Trophoblast cell (in vitro differentiated cells and primary cell): ENCODE data around the gene TRMU.

Experiments
- DNase-seq, 2 donors: peaks; one replicate each; pipeline ENCODE4 v3.0.0-alpha.2; 2016
- H2AFZ ChIP-seq: 2 replicates; pipeline ENCODE4 v1.6.1; 2013; ENCODE audit warnings: low read length, moderate library complexity, mild to moderate bottlenecking; ENCODE audit not compliant: insufficient read depth, poor library complexity
- H2AK5ac ChIP-seq: 2 replicates; pipeline ENCODE4 v1.6.1; 2013; ENCODE audit warnings: mild to moderate bottlenecking, low read length
- H2BK120ac ChIP-seq: 2 replicates; pipeline ENCODE4 v1.6.1; 2013; ENCODE audit warnings: low read length, mild to moderate bottlenecking, moderate library complexity; ENCODE audit not compliant: insufficient read depth, poor library complexity
- H2BK12ac ChIP-seq: 2 replicates; pipeline ENCODE4 v1.6.1; 2013; ENCODE audit warnings: mild to moderate bottlenecking, low read length, moderate library complexity
- H2BK5ac ChIP-seq: 2 replicates; pipeline ENCODE4 v1.6.1; 2013; ENCODE audit warnings: low read length, low read depth, moderate library complexity, mild to moderate bottlenecking; ENCODE audit not compliant: poor library complexity
- H3K14ac ChIP-seq: 2 replicates; pipeline ENCODE4 v1.6.1; 2013; ENCODE audit warnings: mild to moderate bottlenecking, low read length
- H3K18ac ChIP-seq: 2 replicates; pipeline ENCODE4 v1.6.1; 2013; ENCODE audit warnings: mild to moderate bottlenecking, low read length
- H3K23ac ChIP-seq: 2 replicates; pipeline ENCODE4 v1.6.1; 2013; ENCODE audit warnings: low read length
- H3K27ac ChIP-seq: 2 replicates; pipeline ENCODE4 v1.5.1; 2013; ENCODE audit warnings: low read depth, mild to moderate bottlenecking, inconsistent platforms, low read length, moderate library complexity
- H3K27me3 ChIP-seq: 2 replicates; pipeline ENCODE4 v1.6.1; 2013; ENCODE audit warnings: inconsistent platforms, mild to moderate bottlenecking, low read length, moderate library complexity; ENCODE audit not compliant: insufficient read depth
- H3K36me3 ChIP-seq, 2 experiments: 1 replicate in 1 of 2; 2 replicates in 1 of 2; pipeline ENCODE4 v1.6.1; 2013; ENCODE audit warnings: low read length in 2 of 2, mild to moderate bottlenecking in 2 of 2, moderate library complexity in 1 of 2; ENCODE audit not compliant: insufficient read depth in 2 of 2, control insufficient read depth in 1 of 2
- H3K4ac ChIP-seq: 2 replicates; pipeline ENCODE4 v1.6.1; 2013; ENCODE audit warnings: low read depth, mild to moderate bottlenecking, low read length, moderate library complexity
- H3K4me1 ChIP-seq, 2 experiments: 1 replicate in 1 of 2; 2 replicates in 1 of 2; pipeline ENCODE4 v1.6.1; 2013; ENCODE audit warnings: low read length in 2 of 2, mild to moderate bottlenecking in 2 of 2, moderate library complexity in 1 of 2; ENCODE audit not compliant: insufficient read depth in 2 of 2, control insufficient read depth in 1 of 2
- H3K4me2 ChIP-seq: 2 replicates; pipeline ENCODE4 v1.6.1; 2013; ENCODE audit warnings: inconsistent platforms, mild to moderate bottlenecking, low read length, moderate library complexity
- H3K4me3 ChIP-seq: 2 replicates; pipeline ENCODE4 v1.5.1; 2013; ENCODE audit warnings: mild to moderate bottlenecking, low read depth, low read length, inconsistent platforms
- H3K79me1 ChIP-seq: one replicate; pipeline ENCODE4 v1.6.1; 2013; ENCODE audit warnings: low read length
- H3K79me2 ChIP-seq: 2 replicates; pipeline ENCODE4 v1.6.1; 2013; ENCODE audit warnings: low read length, mild to moderate bottlenecking; ENCODE audit not compliant: control insufficient read depth, insufficient read depth, poor library complexity
- H3K9ac ChIP-seq: 2 replicates; pipeline ENCODE4 v1.6.1; 2013; ENCODE audit warnings: mild to moderate bottlenecking, low read length
- H3K9me3 ChIP-seq: 2 replicates; pipeline ENCODE4 v1.6.1; 2013; ENCODE audit warnings: low read depth, mild to moderate bottlenecking, control low read depth, inconsistent platforms, low read length; ENCODE audit not compliant: insufficient read depth
- H4K12ac ChIP-seq: 2 replicates; pipeline ENCODE4 v1.6.1; 2013; ENCODE audit warnings: low read depth, mild to moderate bottlenecking, low read length, moderate library complexity
- H4K8ac ChIP-seq: 2 replicates; pipeline ENCODE4 v1.6.1; 2013; ENCODE audit warnings: low read depth, mild to moderate bottlenecking, low read length, moderate library complexity
- H4K91ac ChIP-seq: one replicate; pipeline ENCODE4 v1.6.1; 2013; ENCODE audit warnings: low read depth, mild to moderate bottlenecking, low read length, moderate library complexity
- WGBS: extraction: QIAGEN DNeasy Blood & Tissue Kit; methylation state at CpG from one replicate; pipeline ENCODE4 v1.1.7; 2013; ENCODE audit warnings: missing lambda C conversion rate; ENCODE audit not compliant: insufficient read length, insufficient coverage; ENCODE audit errors: extremely low coverage; 5-methylcytosine and 5-hydroxymethylcytosine counted together

Gene TRMU

DNA sequence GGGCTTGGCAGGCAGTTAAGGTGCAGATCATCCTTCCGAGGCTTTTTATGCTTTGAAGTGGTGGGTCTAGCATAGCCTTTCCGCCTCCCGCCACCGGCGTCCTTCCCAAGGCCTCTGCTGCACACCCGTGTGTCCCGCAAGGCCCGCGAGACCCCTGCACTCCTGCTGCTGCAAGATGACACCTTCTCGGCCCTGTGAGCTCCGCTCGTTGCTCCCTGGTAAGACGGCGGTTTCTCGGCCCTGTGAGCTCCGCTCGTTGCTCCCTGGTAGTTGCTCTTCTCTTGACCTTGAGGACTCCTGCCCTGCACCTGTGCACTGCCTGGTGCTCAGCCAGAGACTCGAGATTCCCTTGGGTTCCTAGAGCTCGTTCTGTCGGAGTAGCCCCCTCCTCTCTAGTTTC, 17.9 kb upstream of the TRMU start:
- Histone ChIP-seq H3K9me3 (peaks cover 4% of the 10 kb centered on the region), H2BK12ac (no peak overlapping the region), H2BK5ac (no peak overlapping the region), H3K4me1 (no peaks in the 10 kb centered on the region), H2BK120ac (no peak overlapping the region), H3K4me2 (no peak overlapping the region), H3K79me2 (no peaks in the 10 kb centered on the region), H3K79me1 (no peaks in the 10 kb centered on the region), H3K18ac (peak overlapping the region; percentile 37), H2AFZ (no peak overlapping the region), H3K23ac (no peak overlapping the region), H3K9ac (no peak overlapping the region), H3K36me3 (peaks cover 50 to 55% of the 10 kb centered on the region in 2 experiments), H3K27me3 (no peaks in the 10 kb centered on the region), H4K91ac (no peak overlapping the region), H3K4ac (no peak overlapping the region), H3K14ac (no peak overlapping the region), H2AK5ac (no peak overlapping the region), H3K4me3 (no peak overlapping the region), H4K8ac (no peak overlapping the region), H4K12ac (no peak overlapping the region), H3K27ac (no peak overlapping the region)
- DNase-seq: no peak
- WGBS: no CpG with 5 or more reads among the region's 20 CpGs

DNA sequence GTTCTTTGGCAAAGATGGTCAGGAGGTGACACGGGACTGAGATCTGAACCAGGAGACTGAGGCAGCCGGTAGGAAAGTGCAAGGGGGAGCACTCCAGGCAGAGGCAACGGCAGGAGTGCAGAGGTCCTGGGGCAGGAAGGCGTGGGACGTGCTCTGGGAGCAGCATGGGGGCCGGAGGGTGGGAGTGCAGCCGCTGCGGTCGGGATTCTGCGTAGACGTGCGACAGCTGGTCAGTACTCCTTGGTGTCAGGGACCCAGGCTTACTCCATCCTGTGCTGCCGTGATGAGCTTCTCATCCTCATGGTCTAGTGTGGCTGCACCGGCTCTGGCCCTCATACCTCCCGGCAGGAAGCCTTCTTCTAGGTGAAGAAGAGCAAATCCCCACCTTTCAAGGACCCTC, 16.9 kb upstream of the TRMU start:
- no peak overlapping the region for H2BK12ac ChIP-seq
- no peak overlapping the region for H3K14ac ChIP-seq
- no CpG with 5 or more reads among the region's 15 CpGs for WGBS
- no peaks in the 10 kb centered on the region for H3K79me2 ChIP-seq
- H3K36me3 ChIP-seq: peaks cover 59 to 61% of the 10 kb centered on the region in 2 experiments
- no peak overlapping the region for H4K8ac ChIP-seq
- DNase-seq: no peak
- no peak overlapping the region for H2AK5ac ChIP-seq
- H3K27ac ChIP-seq: no peak overlapping the region
- H3K4ac ChIP-seq: no peak overlapping the region
- H3K79me1 ChIP-seq: no peaks in the 10 kb centered on the region
- no peak overlapping the region for H4K91ac ChIP-seq
- H3K18ac ChIP-seq: no peak overlapping the region
- H3K9me3 ChIP-seq: peaks cover 4% of the 10 kb centered on the region
- no peak overlapping the region for H2BK120ac ChIP-seq
- no peak overlapping the region for H3K4me2 ChIP-seq
- H4K12ac ChIP-seq: no peak overlapping the region
- H2BK5ac ChIP-seq: no peak overlapping the region
- H3K27me3 ChIP-seq: no peaks in the 10 kb centered on the region
- H3K23ac ChIP-seq: no peak overlapping the region
- no peaks in the 10 kb centered on the region for H3K4me1 ChIP-seq
- no peak overlapping the region for H2AFZ ChIP-seq
- no peak overlapping the region for H3K4me3 ChIP-seq
- H3K9ac ChIP-seq: no peak overlapping the region

DNA sequence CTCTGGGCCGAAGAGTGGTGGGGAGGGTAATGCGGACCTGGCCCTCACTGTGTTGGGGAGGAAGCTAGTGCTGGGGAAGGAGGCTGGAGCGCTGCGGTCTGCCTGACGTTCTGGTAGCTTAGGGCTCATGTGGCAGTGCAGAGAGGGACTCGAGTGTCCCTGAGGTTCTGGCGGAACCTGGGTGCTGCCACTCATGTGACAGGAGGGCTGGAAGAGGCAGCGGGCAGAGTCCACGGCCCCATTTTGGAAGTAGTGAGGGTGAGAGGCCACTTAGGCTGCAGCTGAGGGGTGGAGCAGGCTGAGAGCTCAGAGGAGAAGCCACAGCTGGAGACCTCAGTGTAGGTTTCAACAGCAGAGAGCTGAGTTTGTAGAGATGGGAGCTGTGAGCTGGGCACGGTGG, 16.2 kb upstream of the TRMU start:
- Histone ChIP-seq H2AK5ac (no peak overlapping the region), H2BK5ac (no peak overlapping the region), H3K4me3 (no peak overlapping the region), H3K23ac (no peak overlapping the region), H3K27me3 (no peaks in the 10 kb centered on the region), H4K12ac (no peak overlapping the region), H2AFZ (no peak overlapping the region), H3K14ac (no peak overlapping the region), H3K79me1 (no peaks in the 10 kb centered on the region), H3K18ac (no peak overlapping the region), H3K9me3 (peaks cover 4% of the 10 kb centered on the region), H3K4ac (no peak overlapping the region), H3K9ac (no peak overlapping the region), H3K27ac (no peak overlapping the region), H3K79me2 (no peaks in the 10 kb centered on the region), H4K8ac (no peak overlapping the region), H2BK120ac (no peak overlapping the region), H3K4me1 (no peaks in the 10 kb centered on the region), H4K91ac (no peak overlapping the region), H2BK12ac (no peak overlapping the region), H3K4me2 (no peak overlapping the region), H3K36me3 (peaks cover 59% of the 10 kb centered on the region in 2 experiments)
- WGBS: no CpG with 5 or more reads among the region's 10 CpGs
- DNase-seq: no peak

DNA sequence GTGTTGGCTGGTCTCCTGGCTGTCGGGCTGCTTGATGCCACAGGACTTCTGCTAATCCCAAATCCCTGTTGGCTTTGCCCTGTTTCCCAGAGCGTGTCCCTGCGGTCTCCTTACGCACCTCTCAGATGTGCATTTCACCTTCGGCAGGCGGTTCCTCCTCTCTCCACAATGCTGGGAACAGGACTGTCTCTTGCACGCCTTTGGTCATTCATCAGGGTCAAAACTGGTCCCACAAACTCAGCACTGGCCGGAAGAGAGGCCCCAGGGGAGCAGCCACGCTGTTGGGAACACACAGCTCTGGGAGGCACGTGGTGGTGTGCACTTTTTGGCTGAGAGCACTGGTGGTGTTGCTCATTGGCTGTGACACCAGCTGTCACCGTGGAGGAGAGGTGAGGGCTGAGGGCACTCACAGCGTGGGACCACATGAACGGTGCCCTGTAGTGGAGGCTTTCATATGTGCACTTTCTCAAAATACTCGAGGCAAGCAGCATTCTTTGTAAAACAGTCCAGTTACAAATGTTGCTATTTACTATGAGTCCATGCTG, 15.3 kb upstream of the TRMU start:
- Histone ChIP-seq H3K36me3 (peaks cover 61 to 65% of the 10 kb centered on the region in 2 experiments), H3K79me1 (no peaks in the 10 kb centered on the region), H3K27me3 (no peaks in the 10 kb centered on the region), H3K9ac (no peak overlapping the region), H3K9me3 (peaks cover 4% of the 10 kb centered on the region), H2AFZ (no peak overlapping the region), H2BK5ac (no peak overlapping the region), H3K27ac (no peak overlapping the region), H3K4me1 (no peaks in the 10 kb centered on the region), H3K4ac (no peak overlapping the region), H4K91ac (no peak overlapping the region), H3K14ac (no peak overlapping the region), H3K4me3 (no peak overlapping the region), H4K12ac (no peak overlapping the region), H3K4me2 (no peak overlapping the region), H2BK120ac (no peak overlapping the region), H3K79me2 (no peaks in the 10 kb centered on the region), H3K23ac (no peak overlapping the region), H4K8ac (no peak overlapping the region), H2AK5ac (no peak overlapping the region), H2BK12ac (no peak overlapping the region), H3K18ac (no peak overlapping the region)
- WGBS: no CpG with 5 or more reads among the region's 14 CpGs
- DNase-seq: no peak
